Right atrium auricular region (tissue), 2 donors: ENCODE data around the gene CDC42SE2. TPM values are rescaled to one million over a fixed set of nuclear protein-coding genes. Genes with fewer than 3 reads are reported as not detected.

Experiments
- DNase-seq: peaks from one replicate; pipeline ENCODE4 v3.0.0-alpha.2; 2019; ENCODE audit warnings: low spot score
- H3K27ac ChIP-seq, 2 donors: fragments of 200-600 bp; sonication (generic); 1 replicate in 1 of 2; 2 replicates in 1 of 2; pipeline ENCODE4 v1.5.1; 2016 to 2019
- H3K27me3 ChIP-seq, 2 donors: fragments of 200-600 bp; sonication (generic); one replicate each; pipeline versions ENCODE4 v1.5.1 to v1.6.0; 2017 to 2019
- H3K36me3 ChIP-seq: fragments of 200-600 bp; sonication (generic); one replicate; pipeline ENCODE4 v1.5.1; 2016
- H3K4me1 ChIP-seq, 2 donors: fragments of 200-600 bp; sonication (generic); one replicate each; pipeline versions ENCODE4 v1.5.1 to v1.6.0; 2017 to 2019
- H3K4me3 ChIP-seq, 2 donors: fragments of 200-600 bp; sonication (generic); 1 replicate in 1 of 2; 2 replicates in 1 of 2; pipeline ENCODE4 v1.5.1; 2017 to 2019; ENCODE audit warnings: mild to moderate bottlenecking in 1 of 2, moderate library complexity in 1 of 2
- H3K9me3 ChIP-seq, 2 donors: fragments of 200-600 bp; sonication (generic); one replicate each; pipeline ENCODE4 v1.5.1; 2019
- total RNA-seq, 2 donors: library from RNA; depleted of rRNA; stranded (reverse); fragments of >200 nt; gene quantifications; one replicate each; pipeline ENCODE4 v1.1.0, GENCODE V29; 2016
- TF ChIP-seq, protein P1 (sequence below), 2 donors: fragments of 200-600 bp; sonication (generic); IDR thresholded peaks; one replicate each; pipeline ENCODE4 v1.5.1; 2019; ENCODE audit warnings: antibody characterized with exemption in 2 of 2

Gene CDC42SE2
- total RNA-seq, 2 donors from 2014 or later: 13.5 to 15.0 TPM

DNA sequence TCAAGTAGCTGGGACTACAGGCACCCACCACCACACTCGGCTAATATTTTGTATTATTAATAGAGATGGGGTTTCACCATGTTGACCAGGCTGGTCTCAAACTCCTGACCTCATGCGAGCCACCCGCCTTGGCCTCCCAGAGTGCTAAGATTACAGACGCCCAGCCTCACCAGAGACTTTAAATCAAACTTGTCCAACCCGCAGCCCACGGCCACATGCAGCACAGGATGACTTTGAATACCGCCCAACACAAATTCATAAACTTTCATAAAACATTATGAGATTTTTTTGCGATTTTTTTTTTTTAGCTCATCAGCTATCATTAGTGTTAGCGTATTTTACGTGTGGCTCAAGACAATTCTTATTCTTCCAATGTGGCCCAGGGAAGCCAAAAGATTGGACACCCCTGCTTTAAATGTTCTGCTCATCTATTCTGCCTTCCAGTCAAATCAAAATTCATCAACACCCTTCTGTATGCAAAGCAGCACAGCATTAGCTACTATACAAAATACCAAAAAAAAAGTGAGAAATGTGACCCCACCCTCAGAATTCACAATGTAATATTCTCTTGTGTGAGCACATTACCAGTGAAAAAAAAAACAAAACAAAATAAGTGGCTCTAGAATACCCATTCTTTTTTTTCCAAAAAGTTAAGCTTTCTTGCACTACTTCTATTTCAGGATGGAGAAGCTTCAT lies 42.7 kb upstream of the CDC42SE2 start:
- H3K27ac ChIP-seq: no peak overlapping the region
- H3K27me3 ChIP-seq: no peaks in the 10 kb centered on the region
- no peaks in the 10 kb centered on the region for H3K4me1 ChIP-seq
- DNase-seq: no peak
- no peaks in the 10 kb centered on the region for H3K9me3 ChIP-seq
- H3K4me3 ChIP-seq: no peak overlapping the region
- TF ChIP-seq, protein P1, sequence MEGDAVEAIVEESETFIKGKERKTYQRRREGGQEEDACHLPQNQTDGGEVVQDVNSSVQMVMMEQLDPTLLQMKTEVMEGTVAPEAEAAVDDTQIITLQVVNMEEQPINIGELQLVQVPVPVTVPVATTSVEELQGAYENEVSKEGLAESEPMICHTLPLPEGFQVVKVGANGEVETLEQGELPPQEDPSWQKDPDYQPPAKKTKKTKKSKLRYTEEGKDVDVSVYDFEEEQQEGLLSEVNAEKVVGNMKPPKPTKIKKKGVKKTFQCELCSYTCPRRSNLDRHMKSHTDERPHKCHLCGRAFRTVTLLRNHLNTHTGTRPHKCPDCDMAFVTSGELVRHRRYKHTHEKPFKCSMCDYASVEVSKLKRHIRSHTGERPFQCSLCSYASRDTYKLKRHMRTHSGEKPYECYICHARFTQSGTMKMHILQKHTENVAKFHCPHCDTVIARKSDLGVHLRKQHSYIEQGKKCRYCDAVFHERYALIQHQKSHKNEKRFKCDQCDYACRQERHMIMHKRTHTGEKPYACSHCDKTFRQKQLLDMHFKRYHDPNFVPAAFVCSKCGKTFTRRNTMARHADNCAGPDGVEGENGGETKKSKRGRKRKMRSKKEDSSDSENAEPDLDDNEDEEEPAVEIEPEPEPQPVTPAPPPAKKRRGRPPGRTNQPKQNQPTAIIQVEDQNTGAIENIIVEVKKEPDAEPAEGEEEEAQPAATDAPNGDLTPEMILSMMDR (IDR thresholded peaks at IDR 0.05): no peak
- H3K36me3 ChIP-seq: no peaks in the 10 kb centered on the region

DNA sequence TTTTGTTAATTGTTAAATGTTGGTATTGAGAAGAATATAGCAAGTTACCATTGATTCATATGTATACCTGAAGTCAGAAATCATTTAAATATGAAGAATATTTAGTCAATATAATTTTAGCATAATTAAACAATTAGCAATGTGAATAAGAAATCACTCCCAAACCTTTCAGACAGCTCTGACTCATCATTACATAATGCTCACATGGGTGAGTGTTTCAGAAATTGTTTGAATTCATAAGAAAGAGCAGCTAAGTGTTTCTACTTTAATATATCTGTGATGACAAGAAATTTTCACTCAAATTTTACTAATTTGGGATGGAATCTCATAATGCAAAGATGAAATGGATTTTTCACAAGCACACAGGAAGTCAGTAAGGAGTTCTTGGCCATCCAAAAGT lies 42.0 kb upstream of the CDC42SE2 start:
- no peak overlapping the region for H3K4me3 ChIP-seq
- H3K4me1 ChIP-seq: no peaks in the 10 kb centered on the region
- no peak overlapping the region for H3K27ac ChIP-seq
- DNase-seq: no peak
- H3K9me3 ChIP-seq: no peaks in the 10 kb centered on the region
- H3K27me3 ChIP-seq: no peaks in the 10 kb centered on the region
- TF ChIP-seq, protein P1 (IDR thresholded peaks at IDR 0.05): no peak
- H3K36me3 ChIP-seq: no peaks in the 10 kb centered on the region

DNA sequence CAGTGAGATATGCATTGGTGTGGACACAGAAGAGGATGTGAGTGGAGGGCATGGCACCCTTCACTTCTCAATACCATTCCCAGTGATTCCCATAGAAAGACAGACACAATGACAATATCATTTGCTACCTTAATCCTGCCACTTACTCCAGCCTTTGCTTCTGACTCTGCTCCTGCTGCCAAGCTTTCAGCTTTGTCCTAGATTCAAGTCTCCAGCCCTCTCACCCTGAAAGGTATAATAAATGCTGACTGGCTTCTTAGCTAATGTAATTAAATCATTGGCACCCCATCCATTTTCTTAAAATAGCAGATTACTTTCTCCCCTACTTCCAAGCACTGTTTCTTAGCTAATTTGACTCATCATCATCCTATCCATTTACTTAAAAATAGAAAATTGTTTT lies 41.1 kb upstream of the CDC42SE2 start:
- DNase-seq: no peak
- Histone ChIP-seq H3K27ac (no peak overlapping the region), H3K36me3 (no peaks in the 10 kb centered on the region), H3K27me3 (no peaks in the 10 kb centered on the region), H3K9me3 (no peaks in the 10 kb centered on the region), H3K4me3 (no peak overlapping the region), H3K4me1 (no peaks in the 10 kb centered on the region)
- TF ChIP-seq, protein P1 (IDR thresholded peaks at IDR 0.05): no peak

DNA sequence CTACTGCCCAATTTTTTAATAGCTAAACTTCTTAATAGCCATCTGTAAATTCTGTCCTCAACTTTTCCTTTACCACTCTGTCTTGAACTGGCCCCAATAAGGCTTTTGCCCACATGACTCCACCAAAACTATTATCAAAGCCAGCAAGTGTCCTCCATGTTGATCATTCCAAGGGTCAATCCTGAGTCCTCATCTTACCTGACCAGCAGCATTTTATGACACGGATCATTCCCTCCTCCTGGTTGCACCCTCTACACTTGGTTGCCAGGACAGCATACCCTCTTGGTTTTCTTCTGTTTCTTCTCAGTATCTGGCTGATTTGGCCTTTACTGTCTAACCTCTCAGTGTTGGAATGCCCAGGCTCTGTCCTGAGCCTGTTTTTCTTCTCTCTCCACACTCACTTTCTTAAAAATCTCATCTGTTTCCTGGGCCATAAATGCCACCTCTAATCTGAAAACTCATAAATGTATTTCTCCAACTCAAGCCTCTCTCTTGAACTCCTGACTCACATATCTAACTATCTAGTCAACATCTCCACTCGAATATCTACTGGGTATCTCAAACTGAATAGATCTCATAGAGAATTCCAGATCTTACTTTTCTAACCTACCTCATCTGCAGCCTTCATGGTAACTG lies 40.0 kb upstream of the CDC42SE2 start:
- DNase-seq: no peak
- Histone ChIP-seq H3K9me3 (no peaks in the 10 kb centered on the region), H3K27ac (no peak overlapping the region), H3K4me1 (no peaks in the 10 kb centered on the region), H3K4me3 (no peak overlapping the region), H3K36me3 (no peaks in the 10 kb centered on the region), H3K27me3 (no peaks in the 10 kb centered on the region)
- TF ChIP-seq, protein P1 (IDR thresholded peaks at IDR 0.05): no peak

DNA sequence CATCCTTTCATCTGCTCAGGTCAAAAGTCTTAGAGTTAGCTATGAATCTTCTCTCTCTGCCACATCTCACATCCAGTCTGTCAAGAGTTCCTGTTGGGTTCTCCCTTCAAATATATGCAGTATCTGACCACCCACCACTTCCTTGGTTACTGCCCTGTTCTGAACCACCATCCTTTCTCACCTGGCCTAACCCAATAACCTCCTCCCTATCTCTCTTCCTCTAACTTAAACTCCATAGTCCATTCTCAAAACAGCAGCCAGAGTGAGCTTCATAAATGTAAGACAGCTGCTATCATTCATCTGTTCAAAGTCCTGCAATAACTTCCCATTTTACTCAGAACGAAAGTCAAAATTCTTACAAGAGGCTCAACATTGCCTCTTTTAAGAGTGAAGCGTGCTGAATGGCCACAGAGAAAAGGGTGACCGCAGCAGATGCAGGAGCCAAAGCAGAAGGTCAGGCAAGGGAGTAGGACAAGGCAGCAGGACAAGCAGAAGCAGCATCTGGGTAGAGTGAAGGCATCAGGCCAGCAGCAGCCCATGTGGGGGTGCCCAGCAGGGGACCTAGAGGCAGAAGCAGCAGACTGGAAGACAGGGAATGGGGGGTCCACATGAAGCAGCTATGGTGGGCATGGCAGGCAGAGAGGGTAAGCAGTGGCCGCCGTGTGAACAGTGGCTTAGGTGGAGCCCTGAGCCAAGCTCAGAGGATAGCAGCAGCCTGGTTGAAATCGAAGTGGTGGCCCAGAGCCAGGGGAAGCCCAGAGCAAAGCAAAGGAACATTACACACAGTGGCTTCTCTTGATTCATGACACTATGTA lies 39.3 kb upstream of the CDC42SE2 start:
- Histone ChIP-seq H3K27me3 (no peaks in the 10 kb centered on the region), H3K36me3 (no peaks in the 10 kb centered on the region), H3K27ac (no peak overlapping the region), H3K4me3 (no peak overlapping the region), H3K9me3 (no peaks in the 10 kb centered on the region), H3K4me1 (no peaks in the 10 kb centered on the region)
- no peak for DNase-seq
- TF ChIP-seq, protein P1 (IDR thresholded peaks at IDR 0.05): no peak
